Activated CD4-positive, alpha-beta T cell treated with anti-CD3 and anti-CD28 coated beads for 4 hours (primary cell): Measurements from ENCODE around the gene WBP4.
A peak's percentile ranks its signal among the peaks of the same experiment; 100 is the strongest.
"Not testable (repeated sequence)": the region's sequence is repeated elsewhere in the genome, so short reads cannot be mapped to it uniquely, and the experiment has no call there.

Experiments
- DNase-seq, 2 donors: peaks; one replicate each; pipeline ENCODE4 v3.0.0-alpha.2; 2020

Gene WBP4

DNA sequence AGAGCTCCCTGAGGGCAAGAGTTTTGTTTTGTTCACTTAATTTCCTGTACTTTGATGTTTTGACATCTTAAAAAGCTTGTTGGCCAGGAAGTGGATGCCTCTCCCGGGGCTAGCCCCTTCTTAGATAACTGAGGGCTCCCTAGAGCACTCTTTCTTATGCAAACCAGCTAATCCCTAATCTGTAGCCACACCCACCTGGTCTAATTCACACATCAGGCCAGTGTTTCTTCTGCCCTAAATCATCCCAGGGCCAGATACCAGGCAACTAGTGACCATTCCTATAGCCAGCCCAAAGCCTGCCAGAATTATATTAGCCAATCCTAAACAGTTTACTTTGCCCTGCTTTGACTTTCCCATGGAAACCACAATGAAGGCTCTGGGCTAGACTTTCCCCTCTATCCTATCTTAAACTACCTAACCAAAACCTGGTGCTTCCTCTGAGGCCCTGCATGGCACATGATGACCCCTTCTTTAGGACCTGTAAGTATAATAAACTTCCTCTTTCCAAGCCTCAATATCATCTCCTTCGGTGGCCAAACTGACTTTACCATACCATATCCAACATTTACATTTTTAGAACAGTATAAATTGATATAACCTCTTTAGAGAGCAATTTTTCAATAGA, 24.8 kb downstream of the WBP4 start:
- DNase-seq, result no peak

DNA sequence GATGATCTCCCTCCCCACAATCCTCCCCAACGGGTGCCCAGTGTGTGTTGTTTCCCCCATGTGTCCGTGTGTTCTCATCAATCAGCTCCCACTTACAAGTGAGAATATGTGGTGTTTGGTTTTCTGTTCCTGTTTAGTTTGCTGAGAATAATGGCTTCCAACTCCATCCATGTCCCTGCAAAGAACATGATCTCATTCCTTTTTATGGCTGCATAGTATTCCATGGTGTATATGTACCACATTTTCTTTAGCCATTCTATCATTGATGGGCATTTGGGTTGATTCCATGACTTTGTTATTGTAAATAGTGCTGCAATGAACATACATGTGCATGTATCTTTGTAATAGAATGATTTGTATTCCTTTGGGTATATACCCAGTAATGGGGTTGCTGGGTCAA, 34.4 kb downstream of the WBP4 start:
- not testable (repeated sequence) for DNase-seq

DNA sequence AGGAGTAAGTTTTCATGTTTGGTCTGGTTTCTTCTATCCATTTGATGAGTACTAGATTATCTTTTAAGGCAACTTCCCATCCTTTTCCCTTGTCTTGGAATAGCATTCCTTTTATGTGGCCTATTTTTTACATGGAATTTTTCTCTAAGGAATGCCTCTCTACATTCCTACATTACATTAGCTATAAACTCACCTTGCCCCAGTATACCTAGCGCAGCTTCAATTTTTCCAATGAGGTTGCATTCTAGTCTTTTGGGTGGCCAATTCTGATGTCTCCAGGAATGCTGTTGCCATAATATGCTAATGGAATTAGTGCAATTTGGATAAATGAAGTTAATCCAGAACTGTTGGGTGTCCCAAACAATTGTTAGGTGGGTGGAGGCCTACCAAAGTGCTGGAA, 37.5 kb downstream of the WBP4 start:
- DNase-seq, result no peak

DNA sequence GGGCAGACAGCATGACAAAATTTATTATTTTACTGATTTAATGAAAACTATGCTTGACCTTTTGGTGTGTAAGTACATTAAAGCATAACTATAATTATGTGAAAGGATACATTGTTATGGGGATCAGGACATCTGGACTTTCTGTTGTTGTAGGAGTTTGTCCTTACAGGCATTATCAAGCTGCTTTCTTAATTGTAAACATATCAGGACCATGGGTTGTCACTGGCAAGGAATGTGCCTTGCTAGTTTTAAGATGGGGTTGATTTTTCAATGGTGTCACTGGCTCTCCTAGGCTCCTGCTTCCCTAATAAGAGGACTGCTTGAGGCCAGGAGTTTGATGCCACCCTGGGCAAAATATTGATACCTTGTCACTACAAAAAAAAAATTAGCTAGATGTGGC, 38.7 kb downstream of the WBP4 start:
- no peak for DNase-seq

DNA sequence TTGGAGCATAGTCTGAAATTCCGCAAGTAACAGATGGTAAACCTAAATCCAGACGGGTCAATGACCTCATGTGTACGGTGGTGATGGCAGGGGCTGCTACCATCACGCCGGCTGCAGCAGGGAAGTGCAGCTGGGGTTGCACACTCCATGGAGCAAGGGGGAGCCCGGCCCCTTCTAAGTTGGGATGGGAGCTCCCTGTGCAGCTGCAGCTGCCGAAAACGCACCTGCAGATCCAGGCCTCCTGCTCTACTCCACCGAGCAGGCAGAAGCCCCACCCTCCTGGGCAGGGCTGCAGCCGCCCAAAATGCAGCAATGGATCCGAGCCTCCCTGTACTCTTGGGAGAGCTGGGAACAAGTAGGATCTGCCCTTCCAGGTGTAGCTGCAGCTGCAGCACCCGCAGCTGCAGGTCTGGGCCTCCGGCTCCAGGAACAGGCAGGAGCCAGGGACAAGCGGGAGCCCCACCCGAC, 45.8 kb downstream of the WBP4 start:
- DNase-seq, result no peak

DNA sequence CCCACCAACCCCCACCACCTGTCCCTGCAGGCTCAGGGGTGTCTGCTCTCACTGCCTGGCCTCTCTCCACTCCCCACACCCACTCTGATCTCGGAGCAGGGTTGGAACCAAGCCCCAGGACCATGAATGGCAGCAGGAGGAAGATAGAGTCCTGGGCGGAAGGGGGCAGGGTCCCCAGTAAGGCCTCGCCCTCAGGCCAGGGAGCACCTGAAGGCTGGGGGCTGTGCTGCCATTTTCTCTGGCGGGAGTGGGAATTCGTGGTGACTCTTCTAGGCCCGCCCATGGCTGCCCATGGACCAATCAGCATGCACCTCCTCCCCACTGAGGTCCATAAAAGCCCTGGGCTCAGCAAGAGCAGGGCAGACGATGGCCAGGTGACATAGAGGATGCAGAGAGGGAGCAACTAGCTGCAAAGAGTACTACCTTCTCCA, 46.3 kb downstream of the WBP4 start:
- no peak for DNase-seq

DNA sequence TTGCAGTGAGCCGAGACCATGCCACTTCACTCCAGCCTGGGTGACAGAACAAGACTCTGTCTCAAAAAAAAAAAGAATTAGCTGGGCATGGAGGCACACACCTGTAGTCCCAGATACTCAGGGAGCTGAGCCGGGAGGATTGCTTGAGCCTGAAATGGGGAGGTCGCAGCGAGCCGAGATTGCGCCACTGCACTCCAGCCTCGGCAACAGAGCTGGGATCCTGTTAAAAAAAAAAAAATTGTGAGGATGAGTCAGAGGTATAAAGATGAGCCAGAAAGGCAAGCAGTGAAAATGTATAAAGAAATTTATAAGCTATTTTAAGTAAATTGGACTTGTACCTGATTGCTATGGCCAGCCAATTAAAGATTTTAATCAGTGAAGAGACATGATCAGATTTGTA, 50.1 kb downstream of the WBP4 start:
- no peak for DNase-seq

DNA sequence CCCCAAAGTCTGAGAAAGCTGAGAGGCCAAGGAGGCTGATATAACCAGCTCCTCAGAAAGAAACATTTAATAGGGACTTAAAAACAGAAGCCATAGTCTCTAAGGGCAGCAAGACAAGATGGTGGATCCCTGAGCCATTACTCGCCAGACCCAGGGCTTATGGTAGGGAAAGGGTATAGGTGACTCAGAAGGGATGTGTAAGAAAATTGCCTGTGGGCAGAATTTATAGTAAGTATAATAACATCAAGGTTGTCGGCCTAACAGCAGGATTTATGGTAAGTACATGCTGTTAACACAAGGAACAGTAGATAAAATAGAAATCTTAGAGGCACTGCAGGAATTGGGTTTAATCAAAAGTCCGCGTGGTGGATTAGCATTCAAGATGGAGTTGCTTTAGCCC, 56.6 kb downstream of the WBP4 start:
- DNase-seq, result no peak

DNA sequence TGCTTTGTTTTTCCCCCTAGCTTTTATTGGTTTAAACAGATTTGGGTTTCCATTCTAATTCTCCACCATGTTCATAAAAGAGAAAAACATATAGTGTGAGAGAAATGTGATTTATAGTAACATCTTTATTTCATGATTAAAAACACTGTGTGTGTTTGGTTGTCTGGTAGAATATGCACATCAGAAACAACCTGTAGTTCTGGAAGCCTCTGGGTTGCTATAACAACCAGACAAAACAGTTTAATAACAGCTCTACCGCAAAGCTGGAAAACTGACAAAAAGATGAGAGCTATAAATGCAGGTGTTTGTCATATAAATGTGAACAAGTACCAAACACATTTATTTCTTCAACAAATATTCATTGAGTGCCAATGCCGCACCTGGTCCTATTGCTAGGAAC, 61.5 kb downstream of the WBP4 start:
- no peak for DNase-seq

DNA sequence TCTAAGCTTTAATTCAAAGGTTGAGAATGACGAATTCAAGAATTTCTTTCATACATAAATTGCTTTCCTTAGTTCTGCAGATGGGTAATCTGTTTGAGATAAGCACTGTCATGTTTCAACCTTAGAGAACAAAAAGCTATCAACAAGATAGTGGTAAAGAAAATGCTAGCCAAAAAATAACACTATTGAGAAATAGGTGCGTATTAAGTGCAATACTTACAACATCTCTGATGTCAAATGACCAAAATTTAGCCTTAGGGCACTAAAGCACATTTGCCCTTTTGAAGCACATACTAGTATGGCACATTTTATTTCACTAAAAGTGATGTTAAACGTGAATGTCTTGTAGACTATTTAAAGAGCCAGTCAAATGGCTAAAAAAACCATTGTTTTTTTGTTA, 66.4 kb downstream of the WBP4 start:
- no peak for DNase-seq

DNA sequence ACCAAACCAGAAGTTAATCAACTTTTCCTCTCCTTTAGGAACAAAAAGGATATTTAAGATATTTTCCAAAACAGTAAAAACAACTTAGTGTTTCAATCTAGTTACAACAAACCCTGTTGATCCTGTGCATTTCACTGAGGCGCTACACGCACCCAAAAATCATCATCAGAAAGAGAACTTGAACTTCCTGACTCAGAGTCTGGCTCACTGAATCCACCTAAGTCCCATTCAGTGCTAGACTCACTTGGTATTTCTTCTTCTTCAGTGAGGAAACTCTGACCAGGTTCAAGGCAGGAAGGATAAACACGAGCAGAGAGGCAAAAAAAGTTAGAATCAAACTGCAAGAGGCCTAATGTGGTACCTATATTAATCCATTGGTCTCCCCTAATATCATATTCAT, 69.0 kb downstream of the WBP4 start:
- DNase-seq, result peak in 1 of 2 donors; percentile 5

DNA sequence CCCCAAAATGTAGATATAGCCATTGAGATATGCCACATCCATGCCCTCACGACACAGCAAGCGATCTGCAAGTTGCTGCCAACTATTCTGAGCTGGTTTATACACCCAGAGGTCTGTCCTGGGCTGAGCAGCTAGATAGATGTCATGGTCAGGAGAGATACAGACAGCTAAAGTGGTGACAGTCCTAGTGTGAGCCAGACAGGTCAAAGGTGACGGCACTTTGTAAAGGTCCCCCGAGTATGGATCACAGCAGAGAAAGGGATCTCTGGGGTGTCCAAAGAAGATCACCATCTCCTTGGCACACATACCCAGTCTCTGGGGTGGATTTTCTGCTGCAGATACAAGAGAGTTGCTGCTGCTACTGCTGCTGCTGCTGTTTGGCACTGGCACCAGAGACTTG, 69.9 kb downstream of the WBP4 start:
- not testable (repeated sequence) for DNase-seq

DNA sequence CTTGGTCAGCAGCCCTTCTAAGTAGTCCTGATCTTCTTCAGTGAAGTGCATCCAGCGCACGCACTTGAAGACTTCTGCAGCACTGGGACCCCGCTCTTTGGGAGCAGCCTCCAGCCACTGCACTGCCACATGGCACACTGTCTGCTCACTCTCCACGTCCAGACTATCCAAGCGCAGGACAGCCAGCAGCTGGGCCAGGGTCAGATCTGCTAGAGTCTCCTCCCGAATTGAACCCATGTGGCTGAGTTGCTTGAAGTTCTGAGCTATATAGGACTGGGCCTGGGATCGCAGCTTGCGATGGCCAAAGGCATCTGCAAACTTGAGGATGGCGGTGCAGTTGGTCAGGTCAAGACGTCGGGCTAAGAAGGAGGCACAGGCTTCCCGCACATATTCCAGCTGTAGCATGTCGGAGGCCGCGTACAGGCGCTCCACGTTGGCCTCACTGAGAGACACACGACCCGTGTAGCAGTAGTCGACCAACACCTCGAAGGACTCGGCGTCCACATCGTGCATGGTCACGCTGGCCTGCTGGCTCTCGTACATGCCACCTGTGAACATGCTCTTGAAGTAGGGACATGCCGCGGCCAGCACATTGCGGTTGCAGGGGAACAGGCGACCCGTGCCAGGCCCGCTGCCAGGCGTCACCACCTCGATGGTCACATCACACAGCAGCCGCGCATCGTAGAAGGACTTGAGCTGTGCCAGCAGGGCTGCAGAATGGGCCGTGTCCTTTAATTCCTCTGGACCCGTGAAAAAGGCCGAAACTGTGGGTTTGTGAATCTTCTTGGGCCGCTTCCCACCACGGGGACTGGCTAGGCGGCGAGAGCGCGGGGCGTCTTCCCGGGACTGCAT, 70.6 kb downstream of the WBP4 start:
- not testable (repeated sequence) for DNase-seq

DNA sequence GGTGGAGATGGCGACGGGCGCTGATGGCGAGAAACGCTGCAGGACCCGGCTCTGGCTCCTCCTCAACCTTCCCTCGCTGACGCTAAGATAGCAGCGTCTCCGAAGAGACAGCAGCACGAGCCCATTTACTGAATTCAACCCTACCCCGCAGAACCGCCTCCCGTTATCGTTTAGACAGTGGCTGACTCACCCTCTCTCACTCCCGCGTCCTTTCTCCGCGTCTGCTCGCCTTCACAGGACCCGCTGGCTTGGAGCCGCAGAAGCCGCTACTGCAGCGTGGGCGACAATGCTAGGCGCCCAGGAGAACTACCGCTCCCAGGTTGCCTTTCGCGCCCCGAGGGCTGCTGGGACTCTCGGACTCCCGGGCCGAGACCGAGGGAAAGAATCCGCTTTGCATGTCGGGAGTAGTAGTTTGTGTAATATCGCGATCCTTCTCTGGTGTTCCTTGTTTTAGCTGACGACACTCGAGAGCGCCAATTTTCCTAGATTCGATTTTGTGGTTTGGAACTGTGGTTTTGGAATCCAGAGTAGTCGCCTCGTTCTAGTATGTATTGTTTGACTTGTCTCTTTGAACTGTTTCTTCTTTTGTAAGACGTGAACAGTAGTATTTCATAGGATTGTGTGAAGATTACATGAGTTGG, 71.3 kb downstream of the WBP4 start, which contains the start of gene KBTBD6:
TSS of gene KBTBD6 (minus strand) at position 291 of the 641 bp plus-strand sequence. CDS start 291 bp downstream, outside the sequence.
- peak; percentile 92 to 94 for DNase-seq
